Right lobe of liver (tissue), 6 donors: ENCODE results near the gene MIEF1. TPM values are rescaled to one million over a fixed set of nuclear protein-coding genes. Genes with fewer than 3 reads are reported as not detected.

Source experiments
- ATAC-seq, 4 donors: fragments of 200-7000 bp; cut with Tn5 transposase; one replicate each; pipeline ENCODE4 v1.9.1; 2020; ENCODE audit warnings: mild to moderate bottlenecking in 4 of 4, moderate library complexity in 4 of 4
- DNase-seq, 3 donors: peaks; one replicate each; pipeline ENCODE4 v3.0.0-alpha.2; 2020
- H3K27ac ChIP-seq, 3 donors: fragments of 200-600 bp; one replicate each; pipeline ENCODE4 v1.8.0; 2022
- H3K27me3 ChIP-seq, 2 donors: fragments of 200-600 bp; one replicate each; pipeline ENCODE4 v1.8.0; 2022
- H3K36me3 ChIP-seq, 4 donors: fragments of 200-600 bp; sonication (generic) in 1 of 4; one replicate each; pipeline versions ENCODE4 v1.5.1 to v1.8.0; 2017 to 2022; ENCODE audit warnings: control low read depth in 1 of 4
- H3K4me1 ChIP-seq, 4 donors: fragments of 200-600 bp; sonication (generic) in 1 of 4; one replicate each; pipeline versions ENCODE4 v1.5.1 to v1.8.0; 2017 to 2022; ENCODE audit warnings: control low read depth in 1 of 4
- H3K4me3 ChIP-seq, 3 donors: fragments of 200-600 bp; one replicate each; pipeline ENCODE4 v1.8.0; 2022
- H3K9me3 ChIP-seq, 4 donors: fragments of 200-600 bp; sonication (generic) in 1 of 4; one replicate each; pipeline versions ENCODE4 v1.5.1 to v1.8.0; 2017 to 2022; ENCODE audit warnings: control low read depth in 1 of 4
- CTCF ChIP-seq, 4 donors: fragments of 200-600 bp in 3 of 4; fragments of 450-650 bp in 1 of 4; IDR thresholded peaks; one replicate each; pipeline versions ENCODE4 v1.5.1 to v1.8.0; 2016 to 2022; ENCODE audit warnings: antibody characterized with exemption in 4 of 4, mild to moderate bottlenecking in 2 of 4
- POLR2A ChIP-seq: fragments of 450-650 bp; IDR thresholded peaks from one replicate; pipeline ENCODE4 v1.6.1; 2017; ENCODE audit warnings: antibody characterized with exemption, mild to moderate bottlenecking
- WGBS: methylation state at CpG from one replicate; pipeline ENCODE4 v1.1.6; 2018; ENCODE audit warnings: low coverage, low lambda C conversion rate; ENCODE audit not compliant: insufficient coverage; ENCODE audit errors: missing lambda C conversion rate; 5-methylcytosine and 5-hydroxymethylcytosine counted together
- intact Hi-C, 2 donors: fragments of 100-400 bp; cut with DNase I; formaldehyde crosslinking; loops; one replicate each; pipeline versions ENCODE4 v1.11.2 to v1.14.1; 2022
- total RNA-seq, 6 experiments: library from RNA; depleted of rRNA in 2 of 6; stranded (reverse); fragments of >200 nt in 2 of 6; fragmentation: NEBNext Ultra II Directional in 3 of 6; extraction: Animal tissue kit (Norgen Biotek cat#: 25700) in 3 of 6; gene quantifications; one replicate each; pipeline versions ENCODE4 v1.1.0 to v1.2.4, GENCODE V29; 2016 to 2023
- donor health status: DM: no; HTN: yes; CAD: no.
- donor health status: DM: no; HTN: no; CAD: no.
- donor health status: DM: no; HTN: no; CAD: no.
- donor health status: DM: no; HTN: yes; CAD: no.
- donor health status: DM: no; HTN: yes; CAD: no.

The MIEF1 gene
- total RNA-seq, 6 experiments from 2014 or later, result 17.4 to 24.4 (median 21.5) TPM

GRCh38 chr22:39456522-39457197 is 45.4 kb upstream of the MIEF1 start, which contains the start of gene MGAT3:
MGAT3 (plus strand) TSS chr22:39457012; CDS start chr22:39487348, 30,336 bp downstream.
- WGBS, result 4% methylated on average over 9 of the region's 80 CpGs
- TF ChIP-seq POLR2A (no peak), CTCF (IDR thresholded peaks at IDR 0.05) (no peak)
- Histone ChIP-seq H3K4me3 (peak within 1 kb of the TSS in 1 of 3 donors; percentile 13), H3K27me3 (no peaks in the 10 kb centered on the region), H3K36me3 (no peaks in the 10 kb centered on the region), H3K27ac (no peak within 1 kb of the TSS), H3K9me3 (no peaks in the 10 kb centered on the region), H3K4me1 (no peaks in the 10 kb centered on the region)
- intact Hi-C loops, result no loop called here
- DNase-seq, result no peak
- peak in 1 of 4 donors; percentile 5 for ATAC-seq

DNA sequence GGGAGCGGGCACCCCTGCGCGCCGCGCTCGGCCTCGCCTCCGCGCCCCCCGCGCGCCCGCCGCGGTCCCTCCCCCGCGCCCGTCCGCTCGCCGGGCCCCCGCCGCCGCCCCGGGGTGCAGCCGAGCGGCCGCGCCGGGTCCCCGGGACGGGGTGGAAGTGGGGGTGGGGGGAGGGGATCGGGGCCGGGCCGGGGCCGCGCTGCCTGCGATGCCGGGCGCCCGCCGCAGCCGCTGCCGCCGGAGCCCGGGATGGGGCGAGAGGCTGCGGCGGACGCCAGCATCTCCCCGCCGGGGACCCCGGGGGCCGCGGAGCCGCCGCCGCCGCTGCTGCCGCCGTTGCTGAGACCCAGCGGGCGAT is 44.9 kb upstream of the MIEF1 start:
- H3K36me3 ChIP-seq, result no peaks in the 10 kb centered on the region
- DNase-seq (no peak), ATAC-seq (no peak)
- H3K27ac ChIP-seq, result no peak overlapping the region
- WGBS, result no CpG with 5 or more reads among the region's 63 CpGs
- no peaks in the 10 kb centered on the region for H3K9me3 ChIP-seq
- TF ChIP-seq CTCF (IDR thresholded peaks at IDR 0.05), result no peak
- no peak for TF ChIP-seq POLR2A
- H3K4me3 ChIP-seq, result peak overlapping the region in 1 of 3 donors; percentile 13
- H3K4me1 ChIP-seq, result no peaks in the 10 kb centered on the region
- intact Hi-C loops, result no loop called here
- no peaks in the 10 kb centered on the region for H3K27me3 ChIP-seq

DNA sequence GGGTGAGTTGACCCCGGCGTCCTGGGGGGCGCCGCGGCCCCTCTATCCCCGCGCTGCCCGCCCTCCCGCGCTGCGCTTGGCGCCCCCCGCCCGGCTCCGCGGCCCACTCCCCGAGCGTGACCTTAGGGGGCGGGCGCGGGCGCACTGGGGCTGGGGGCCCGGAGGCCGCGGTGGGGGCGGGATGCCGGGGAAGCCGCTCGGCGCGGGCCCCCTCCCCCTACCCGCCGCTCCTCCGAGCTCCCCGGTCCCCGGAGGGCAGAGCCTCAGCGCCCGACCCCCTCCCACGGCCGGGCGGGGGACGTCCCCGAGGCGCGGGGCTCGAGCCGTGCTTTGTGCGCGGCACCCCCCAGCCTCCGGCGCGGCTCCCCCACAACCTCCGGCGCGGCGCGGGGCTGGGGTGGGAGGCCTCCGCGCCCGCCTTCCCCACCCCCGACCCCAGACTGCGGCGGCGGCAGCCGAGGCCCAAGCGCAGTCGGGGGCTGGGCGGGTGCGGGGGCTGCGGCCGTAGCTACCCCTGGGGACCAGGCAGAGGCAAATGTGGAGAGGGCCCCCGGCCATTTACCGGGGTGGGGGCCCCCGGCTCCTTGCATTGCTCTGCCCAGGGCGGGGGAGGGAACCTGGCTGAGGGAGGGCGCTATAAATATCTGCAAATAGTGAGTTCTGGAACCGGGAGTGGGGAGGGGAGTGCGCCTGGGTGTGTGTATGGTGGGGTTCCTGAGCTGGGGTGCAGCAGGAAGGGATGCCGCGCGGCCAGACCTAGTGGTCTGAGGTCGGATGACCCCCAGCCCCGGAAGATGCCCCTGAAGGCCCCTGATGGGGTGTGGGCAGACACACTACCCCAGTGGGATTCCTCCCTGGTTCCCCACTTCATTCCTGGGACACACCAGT is 44.3 kb upstream of the MIEF1 start:
- Histone ChIP-seq H3K4me3 (peak overlapping the region in 1 of 3 donors; percentile 13), H3K4me1 (no peaks in the 10 kb centered on the region), H3K27ac (no peak overlapping the region), H3K9me3 (no peaks in the 10 kb centered on the region), H3K36me3 (no peaks in the 10 kb centered on the region), H3K27me3 (no peaks in the 10 kb centered on the region)
- 7% methylated on average over 9 of the region's 83 CpGs for WGBS
- ATAC-seq, result no peak
- no peak for DNase-seq
- intact Hi-C loops, result no loop called here
- no peak for TF ChIP-seq CTCF (IDR thresholded peaks at IDR 0.05)
- no peak for TF ChIP-seq POLR2A

- TF ChIP-seq POLR2A (no peak), CTCF (IDR thresholded peaks at IDR 0.05) (no peak)
- intact Hi-C loops, result no loop called here
These were observed 43.5 kb upstream of the MIEF1 start for GRCh38 chr22:39458444-39459083.

More at GRCh38 chr22:39458444-39459083, 43.5 kb upstream of the MIEF1 start:
- Histone ChIP-seq H3K27ac (no peak overlapping the region), H3K36me3 (no peaks in the 10 kb centered on the region), H3K27me3 (no peaks in the 10 kb centered on the region), H3K4me3 (no peak overlapping the region), H3K9me3 (no peaks in the 10 kb centered on the region), H3K4me1 (peaks cover 0 to under 1% (median 0%) of the 10 kb centered on the region in 4 donors)
- ATAC-seq (no peak), DNase-seq (no peak)
- WGBS, result 39% methylated on average over 5 of the region's 10 CpGs
